Smooth muscle cell (in vitro differentiated cells): ENCODE results near the gene RBM20. TPM values are rescaled to one million over a fixed set of nuclear protein-coding genes. Genes with fewer than 3 reads are reported as not detected.

Source experiments
- DNase-seq: peaks from one replicate; lab custom pipeline; 2025; ENCODE audit not compliant: unreplicated experiment; lab: John Stamatoyannopoulos, UW
- H2AFZ ChIP-seq: fragments of 200-600 bp; sonication (generic); 2 replicates; pipeline ENCODE4 v1.6.0; 2016; ENCODE audit warnings: antibody characterized with exemption, low read depth, mild to moderate bottlenecking
- H3F3A ChIP-seq: fragments of 200-600 bp; sonication (generic); 2 replicates; pipeline ENCODE4 v1.6.0; 2017; ENCODE audit warnings: antibody characterized with exemption, low read depth
- H3K27ac ChIP-seq: fragments of 200-600 bp; sonication (generic); 2 replicates; pipeline ENCODE4 v1.5.1; 2016; ENCODE audit warnings: low read depth, mild to moderate bottlenecking
- H3K27me3 ChIP-seq: fragments of 200-600 bp; sonication (generic); 2 replicates; pipeline ENCODE4 v1.6.1; 2016; ENCODE audit warnings: low read depth, mild to moderate bottlenecking
- H3K36me3 ChIP-seq: fragments of 200-600 bp; sonication (generic); 2 replicates; pipeline ENCODE4 v1.5.1; 2016; ENCODE audit warnings: low read depth
- H3K4me1 ChIP-seq: fragments of 200-600 bp; sonication (generic); 2 replicates; pipeline ENCODE4 v1.5.1; 2016; ENCODE audit warnings: low read depth
- H3K4me2 ChIP-seq: fragments of 200-600 bp; sonication (generic); 2 replicates; pipeline ENCODE4 v1.6.0; 2016; ENCODE audit warnings: mild to moderate bottlenecking
- H3K4me3 ChIP-seq: fragments of 200-600 bp; sonication (generic); 2 replicates; pipeline ENCODE4 v1.5.1; 2016; ENCODE audit warnings: mild to moderate bottlenecking
- H3K79me2 ChIP-seq: fragments of 200-600 bp; sonication (generic); 2 replicates; pipeline ENCODE4 v1.6.0; 2016; ENCODE audit warnings: low read depth, mild to moderate bottlenecking
- H3K9ac ChIP-seq: fragments of 200-600 bp; sonication (generic); 2 replicates; pipeline ENCODE4 v1.6.0; 2016; ENCODE audit warnings: low read depth
- H3K9me3 ChIP-seq: fragments of 200-600 bp; sonication (generic); replicated peaks from 2 replicates; pipeline ENCODE4 v1.5.1; 2016; ENCODE audit warnings: low read depth
- H4K20me1 ChIP-seq: fragments of 200-600 bp; sonication (generic); 2 replicates; pipeline ENCODE4 v1.6.0; 2016; ENCODE audit warnings: low read depth
- WGBS: methylation state at CpG from one replicate; pipeline ENCODE4 v1.1.7; 2016; ENCODE audit warnings: low lambda C conversion rate; 5-methylcytosine and 5-hydroxymethylcytosine counted together
- polyA plus RNA-seq: library from polyadenylated mRNA; unstranded; fragments of >200 nt; fragmentation: Nextera tagmentation; extraction: Ambion mirVana; gene quantifications from 2 replicates; pipeline ENCODE4 v1.2.1, GENCODE V29; 2016
- total RNA-seq: library from RNA; depleted of rRNA; stranded (reverse); fragments of >200 nt; gene quantifications from 2 replicates; pipeline ENCODE4 v1.2.3, GENCODE V29; 2014
- TF ChIP-seq, protein P1 (sequence below): fragments of 200-600 bp; sonication (generic); IDR thresholded peaks from 2 replicates; pipeline ENCODE4 v1.5.1; 2017; ENCODE audit warnings: borderline replicate concordance, mild to moderate bottlenecking, antibody characterized with exemption; ENCODE audit not compliant: insufficient read depth, poor library complexity, severe bottlenecking

The RBM20 gene
- total and polyA plus RNA-seq, 2 experiments from 2014 or later: 0.09 TPM

DNA sequence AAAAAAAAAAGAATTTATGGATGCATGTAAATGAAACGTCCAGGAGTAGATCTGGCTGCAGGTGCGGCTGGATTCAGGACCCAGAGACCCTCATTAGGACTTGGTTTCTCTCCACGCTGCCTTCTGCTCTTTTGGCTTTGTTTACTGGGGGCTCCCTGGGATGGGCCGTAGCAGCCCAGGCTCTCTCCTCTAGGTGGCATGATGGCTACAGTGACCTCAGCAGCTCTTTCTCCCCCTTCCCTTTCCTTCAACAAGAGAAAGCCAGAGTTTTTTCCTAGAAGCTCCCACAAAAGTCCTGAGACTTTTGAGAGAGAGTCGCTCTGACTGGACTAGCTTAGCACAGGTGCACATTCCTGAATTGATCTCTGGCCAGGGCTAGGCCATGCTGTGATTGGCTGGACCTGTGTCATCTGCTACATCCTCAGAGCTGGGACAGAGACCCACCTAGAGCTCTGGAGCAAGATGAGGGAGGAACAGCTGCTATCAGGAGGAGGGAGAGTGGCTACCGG lies 159.7 kb downstream of the RBM20 start:
- Histone ChIP-seq H3K27me3 (no peaks in the 10 kb centered on the region), H3K9ac (no peak overlapping the region), H3K4me2 (peak overlapping the region; percentile 74), H2AFZ (peak overlapping the region; percentile 16), H3K27ac (peak overlapping the region; percentile 90), H3F3A (no peaks in the 10 kb centered on the region), H3K79me2 (no peaks in the 10 kb centered on the region), H3K36me3 (no peaks in the 10 kb centered on the region), H3K9me3 (no peaks in the 10 kb centered on the region), H3K4me3 (no peak overlapping the region), H3K4me1 (peaks cover 11% of the 10 kb centered on the region), H4K20me1 (no peaks in the 10 kb centered on the region)
- no peak for DNase-seq
- 52% methylated on average over 6 of the region's 6 CpGs for WGBS
- TF ChIP-seq, protein P1, sequence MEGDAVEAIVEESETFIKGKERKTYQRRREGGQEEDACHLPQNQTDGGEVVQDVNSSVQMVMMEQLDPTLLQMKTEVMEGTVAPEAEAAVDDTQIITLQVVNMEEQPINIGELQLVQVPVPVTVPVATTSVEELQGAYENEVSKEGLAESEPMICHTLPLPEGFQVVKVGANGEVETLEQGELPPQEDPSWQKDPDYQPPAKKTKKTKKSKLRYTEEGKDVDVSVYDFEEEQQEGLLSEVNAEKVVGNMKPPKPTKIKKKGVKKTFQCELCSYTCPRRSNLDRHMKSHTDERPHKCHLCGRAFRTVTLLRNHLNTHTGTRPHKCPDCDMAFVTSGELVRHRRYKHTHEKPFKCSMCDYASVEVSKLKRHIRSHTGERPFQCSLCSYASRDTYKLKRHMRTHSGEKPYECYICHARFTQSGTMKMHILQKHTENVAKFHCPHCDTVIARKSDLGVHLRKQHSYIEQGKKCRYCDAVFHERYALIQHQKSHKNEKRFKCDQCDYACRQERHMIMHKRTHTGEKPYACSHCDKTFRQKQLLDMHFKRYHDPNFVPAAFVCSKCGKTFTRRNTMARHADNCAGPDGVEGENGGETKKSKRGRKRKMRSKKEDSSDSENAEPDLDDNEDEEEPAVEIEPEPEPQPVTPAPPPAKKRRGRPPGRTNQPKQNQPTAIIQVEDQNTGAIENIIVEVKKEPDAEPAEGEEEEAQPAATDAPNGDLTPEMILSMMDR: peak; percentile 34

DNA sequence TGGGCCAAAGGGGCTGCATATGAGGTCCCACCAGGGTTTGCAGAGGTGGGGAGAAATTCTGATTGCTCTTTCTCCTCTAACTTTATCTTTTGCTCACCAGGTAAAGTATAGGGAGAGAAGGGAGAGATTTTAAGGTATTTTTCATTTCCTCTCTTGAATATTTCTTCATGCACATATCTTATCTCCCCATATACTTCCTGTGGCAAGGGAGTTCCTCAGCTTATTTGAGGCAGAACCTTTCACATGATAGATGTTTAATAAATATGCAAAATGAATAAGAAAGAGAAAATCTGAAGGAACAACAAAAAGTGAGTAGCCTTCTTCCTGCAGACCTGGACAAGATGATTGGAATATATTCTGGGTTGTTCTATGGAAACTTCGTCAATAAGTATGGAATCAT lies 160.2 kb downstream of the RBM20 start:
- no peaks in the 10 kb centered on the region for H3K79me2 ChIP-seq
- H3K9ac ChIP-seq: no peak overlapping the region
- peaks cover 11% of the 10 kb centered on the region for H3K4me1 ChIP-seq
- no peak overlapping the region for H3K4me2 ChIP-seq
- no peaks in the 10 kb centered on the region for H3K9me3 ChIP-seq
- H4K20me1 ChIP-seq: no peaks in the 10 kb centered on the region
- TF ChIP-seq, protein P1: no peak
- no peak overlapping the region for H3K27ac ChIP-seq
- WGBS: 91% methylated on average over 1 of the region's 1 CpG
- no peak overlapping the region for H3K4me3 ChIP-seq
- no peaks in the 10 kb centered on the region for H3K36me3 ChIP-seq
- DNase-seq: no peak
- H3K27me3 ChIP-seq: no peaks in the 10 kb centered on the region
- H2AFZ ChIP-seq: peak overlapping the region; percentile 16
- H3F3A ChIP-seq: no peaks in the 10 kb centered on the region

DNA sequence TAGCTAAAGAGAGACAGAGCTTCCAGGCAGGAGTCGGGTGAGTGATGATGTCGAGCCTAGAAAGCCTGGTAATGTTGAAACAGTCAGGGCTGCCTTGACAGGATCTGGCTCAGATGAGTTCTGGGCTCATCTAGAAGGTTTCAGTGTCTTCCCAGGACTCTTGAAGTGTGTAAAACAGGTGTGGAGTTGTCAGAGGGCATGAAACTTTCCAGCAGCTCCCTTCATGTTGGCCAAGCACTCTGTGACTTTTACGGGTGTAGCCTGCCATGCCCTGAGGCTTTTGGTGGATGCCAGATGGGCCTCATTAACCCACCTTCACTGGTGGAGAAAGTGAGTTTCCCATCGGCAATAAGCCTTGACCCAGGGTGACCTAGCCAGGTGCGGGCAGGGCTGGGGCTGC lies 161.2 kb downstream of the RBM20 start:
- 67% methylated on average over 5 of the region's 5 CpGs for WGBS
- no peaks in the 10 kb centered on the region for H3K36me3 ChIP-seq
- H3K79me2 ChIP-seq: no peaks in the 10 kb centered on the region
- peak overlapping the region; percentile 36 for H2AFZ ChIP-seq
- H3K9ac ChIP-seq: no peak overlapping the region
- DNase-seq: no peak
- no peaks in the 10 kb centered on the region for H3K27me3 ChIP-seq
- H4K20me1 ChIP-seq: no peaks in the 10 kb centered on the region
- TF ChIP-seq, protein P1: no peak
- peaks cover 11% of the 10 kb centered on the region for H3K4me1 ChIP-seq
- H3K27ac ChIP-seq: no peak overlapping the region
- H3K4me3 ChIP-seq: no peak overlapping the region
- H3K9me3 ChIP-seq: no peaks in the 10 kb centered on the region
- H3F3A ChIP-seq: no peaks in the 10 kb centered on the region
- no peak overlapping the region for H3K4me2 ChIP-seq

DNA sequence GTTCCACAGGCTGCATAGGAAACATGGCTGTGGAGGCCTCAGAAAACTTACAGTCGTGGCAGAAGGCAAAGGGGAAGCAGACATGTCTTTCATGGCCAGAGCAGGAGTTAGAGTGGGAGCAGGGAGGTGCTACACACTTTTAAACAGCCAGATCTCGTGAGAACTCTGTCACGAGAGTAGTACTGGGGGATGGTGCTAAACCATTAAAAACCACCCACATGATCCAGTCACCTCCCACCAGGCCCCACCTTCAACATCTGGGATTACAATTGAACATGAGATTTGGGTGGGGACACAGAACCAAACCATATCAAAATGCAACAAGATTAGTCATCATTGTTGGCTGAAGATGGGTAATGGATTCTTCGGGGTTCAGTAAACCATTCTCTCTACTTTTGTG lies 162.2 kb downstream of the RBM20 start:
- H3F3A ChIP-seq: no peaks in the 10 kb centered on the region
- DNase-seq: no peak
- TF ChIP-seq, protein P1: no peak
- no peaks in the 10 kb centered on the region for H3K9me3 ChIP-seq
- no peaks in the 10 kb centered on the region for H3K36me3 ChIP-seq
- no peak overlapping the region for H3K4me2 ChIP-seq
- no peak overlapping the region for H3K4me3 ChIP-seq
- no peak overlapping the region for H3K9ac ChIP-seq
- no peaks in the 10 kb centered on the region for H3K27me3 ChIP-seq
- 79% methylated on average over 4 of the region's 4 CpGs for WGBS
- H3K27ac ChIP-seq: no peak overlapping the region
- H2AFZ ChIP-seq: no peak overlapping the region
- no peaks in the 10 kb centered on the region for H3K79me2 ChIP-seq
- H4K20me1 ChIP-seq: no peaks in the 10 kb centered on the region
- peaks cover 11% of the 10 kb centered on the region for H3K4me1 ChIP-seq
